ENCODE data around the gene SH3BP5. TPM values are rescaled to one million over a fixed set of nuclear protein-coding genes. Genes with fewer than 3 reads are reported as not detected.

SH3BP5 gene
- total and polyA plus RNA-seq, 8 donors: 2.8 to 9.8 (median 6.2) TPM

DNA sequence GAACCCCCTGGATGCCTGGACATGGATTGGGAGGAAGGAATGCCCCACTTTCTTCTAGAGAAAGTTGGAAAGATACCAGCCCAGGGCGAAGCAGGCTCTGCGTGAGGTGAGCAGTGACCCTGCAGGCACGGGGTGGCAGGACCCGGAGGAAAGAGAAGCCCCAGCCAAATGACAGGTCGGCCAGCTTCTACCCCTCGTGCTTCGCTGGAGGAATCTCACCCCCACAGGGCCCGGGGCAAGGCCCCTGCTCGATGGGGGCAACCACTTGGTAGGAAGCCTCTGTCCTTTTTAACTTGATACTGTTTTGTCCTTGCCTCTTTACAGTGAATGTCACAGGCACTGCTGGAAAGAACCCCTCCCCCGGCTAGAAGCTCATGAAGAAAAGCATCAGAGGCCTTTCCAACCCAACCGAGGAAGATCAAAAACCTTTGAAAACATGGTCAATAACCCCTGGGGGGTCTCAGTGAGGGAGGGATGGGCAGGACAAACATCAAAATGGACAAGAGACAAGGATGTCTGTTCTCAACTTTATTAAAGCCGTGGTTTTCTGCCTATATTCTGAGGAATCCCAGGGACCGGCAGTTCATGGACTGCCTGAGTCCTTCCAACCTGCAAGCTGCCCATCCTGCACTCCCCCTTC, 54.4 kb downstream of the SH3BP5 start:
- Histone ChIP-seq H3K27me3 (no peaks in the 10 kb centered on the region), H3K4me3 (no peak overlapping the region), H3K27ac (no peak overlapping the region), H3K4me1 (no peaks in the 10 kb centered on the region), H3K9me3 (no peaks in the 10 kb centered on the region), H3K36me3 (no peaks in the 10 kb centered on the region)
- ATAC-seq (no peak), FAIRE-seq (no peak), DNase-seq (no peak)
- intact Hi-C loops (cut with DNase I): no loop called here
- TF ChIP-seq, protein P1, sequence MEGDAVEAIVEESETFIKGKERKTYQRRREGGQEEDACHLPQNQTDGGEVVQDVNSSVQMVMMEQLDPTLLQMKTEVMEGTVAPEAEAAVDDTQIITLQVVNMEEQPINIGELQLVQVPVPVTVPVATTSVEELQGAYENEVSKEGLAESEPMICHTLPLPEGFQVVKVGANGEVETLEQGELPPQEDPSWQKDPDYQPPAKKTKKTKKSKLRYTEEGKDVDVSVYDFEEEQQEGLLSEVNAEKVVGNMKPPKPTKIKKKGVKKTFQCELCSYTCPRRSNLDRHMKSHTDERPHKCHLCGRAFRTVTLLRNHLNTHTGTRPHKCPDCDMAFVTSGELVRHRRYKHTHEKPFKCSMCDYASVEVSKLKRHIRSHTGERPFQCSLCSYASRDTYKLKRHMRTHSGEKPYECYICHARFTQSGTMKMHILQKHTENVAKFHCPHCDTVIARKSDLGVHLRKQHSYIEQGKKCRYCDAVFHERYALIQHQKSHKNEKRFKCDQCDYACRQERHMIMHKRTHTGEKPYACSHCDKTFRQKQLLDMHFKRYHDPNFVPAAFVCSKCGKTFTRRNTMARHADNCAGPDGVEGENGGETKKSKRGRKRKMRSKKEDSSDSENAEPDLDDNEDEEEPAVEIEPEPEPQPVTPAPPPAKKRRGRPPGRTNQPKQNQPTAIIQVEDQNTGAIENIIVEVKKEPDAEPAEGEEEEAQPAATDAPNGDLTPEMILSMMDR (IDR thresholded peaks at IDR 0.05): no peak
- 74 to 75% methylated on average over 13 of the region's 13 CpGs for WGBS, 2 donors

DNA sequence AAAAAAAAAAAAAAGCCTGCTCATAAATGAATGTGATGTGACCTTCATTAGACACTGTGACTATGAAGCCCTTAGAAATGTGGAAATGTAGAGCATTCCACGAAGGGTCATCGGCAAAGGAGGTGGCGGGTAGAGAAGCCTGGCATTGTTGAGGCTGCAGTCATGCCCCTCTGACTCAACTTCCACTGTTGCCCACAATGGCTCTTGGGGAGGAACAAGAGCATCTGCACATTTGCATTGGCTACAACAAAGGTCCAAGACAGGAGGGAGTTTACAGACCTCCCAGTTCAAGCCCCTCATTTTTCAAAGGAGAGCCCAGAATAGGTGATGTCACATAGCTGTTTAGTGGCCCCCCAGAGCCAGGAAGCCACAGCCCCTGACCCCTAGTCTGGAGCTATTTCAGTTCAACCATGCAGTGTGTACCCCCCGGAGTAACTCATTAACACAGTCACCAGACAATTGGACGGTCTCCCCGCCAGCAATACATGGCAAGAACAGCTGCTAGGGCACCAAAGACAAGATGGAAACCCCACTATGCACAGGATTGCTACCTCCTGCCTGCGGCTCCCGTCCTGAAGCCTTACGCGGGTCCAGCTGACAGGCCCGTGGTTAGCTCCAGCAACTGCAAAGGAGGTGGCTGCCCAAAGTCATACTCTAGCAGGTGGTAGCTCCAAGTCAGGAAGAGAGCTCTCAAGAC, 56.2 kb downstream of the SH3BP5 start:
- Histone ChIP-seq H3K4me1 (no peaks in the 10 kb centered on the region), H3K27ac (no peak overlapping the region), H3K36me3 (no peaks in the 10 kb centered on the region), H3K27me3 (no peaks in the 10 kb centered on the region), H3K9me3 (no peaks in the 10 kb centered on the region), H3K4me3 (no peak overlapping the region)
- ATAC-seq (no peak), DNase-seq (no peak), FAIRE-seq (no peak)
- WGBS, 2 donors: 85 to 91% methylated on average over 11 of the region's 11 CpGs
- intact Hi-C loops (cut with DNase I): no loop called here
- TF ChIP-seq, protein P1 (IDR thresholded peaks at IDR 0.05): no peak

DNA sequence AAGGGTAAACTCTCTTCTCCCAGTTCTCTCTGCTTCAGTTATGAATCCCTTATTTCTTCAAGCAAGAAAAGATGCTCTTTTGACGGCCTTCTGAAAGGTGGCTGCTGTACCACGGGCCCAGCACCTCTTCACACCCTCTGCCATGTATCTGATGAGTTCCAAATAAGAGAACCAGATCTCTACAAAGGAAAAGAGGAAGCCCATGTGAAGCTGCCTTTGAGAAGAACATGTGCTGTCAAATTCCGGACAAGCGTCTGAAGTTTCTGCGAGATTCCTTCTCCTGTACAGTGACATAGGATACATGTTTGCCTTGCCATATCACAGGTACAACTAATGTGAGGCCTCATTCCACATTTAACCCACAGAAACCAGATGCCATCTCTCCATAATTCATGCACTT, 59.2 kb downstream of the SH3BP5 start:
- DNase-seq (no peak), ATAC-seq (peak in 1 of 4 donors; percentile 6), FAIRE-seq (no peak)
- Histone ChIP-seq H3K27ac (no peak overlapping the region), H3K4me1 (peaks cover 0 to 2% (median 0%) of the 10 kb centered on the region in 3 donors), H3K27me3 (no peaks in the 10 kb centered on the region), H3K9me3 (no peaks in the 10 kb centered on the region), H3K4me3 (no peak overlapping the region), H3K36me3 (no peaks in the 10 kb centered on the region)
- intact Hi-C loops (cut with DNase I): no loop called here
- WGBS, 2 donors: 84% methylated on average over 5 of the region's 5 CpGs
- TF ChIP-seq, protein P1 (IDR thresholded peaks at IDR 0.05): no peak

DNA sequence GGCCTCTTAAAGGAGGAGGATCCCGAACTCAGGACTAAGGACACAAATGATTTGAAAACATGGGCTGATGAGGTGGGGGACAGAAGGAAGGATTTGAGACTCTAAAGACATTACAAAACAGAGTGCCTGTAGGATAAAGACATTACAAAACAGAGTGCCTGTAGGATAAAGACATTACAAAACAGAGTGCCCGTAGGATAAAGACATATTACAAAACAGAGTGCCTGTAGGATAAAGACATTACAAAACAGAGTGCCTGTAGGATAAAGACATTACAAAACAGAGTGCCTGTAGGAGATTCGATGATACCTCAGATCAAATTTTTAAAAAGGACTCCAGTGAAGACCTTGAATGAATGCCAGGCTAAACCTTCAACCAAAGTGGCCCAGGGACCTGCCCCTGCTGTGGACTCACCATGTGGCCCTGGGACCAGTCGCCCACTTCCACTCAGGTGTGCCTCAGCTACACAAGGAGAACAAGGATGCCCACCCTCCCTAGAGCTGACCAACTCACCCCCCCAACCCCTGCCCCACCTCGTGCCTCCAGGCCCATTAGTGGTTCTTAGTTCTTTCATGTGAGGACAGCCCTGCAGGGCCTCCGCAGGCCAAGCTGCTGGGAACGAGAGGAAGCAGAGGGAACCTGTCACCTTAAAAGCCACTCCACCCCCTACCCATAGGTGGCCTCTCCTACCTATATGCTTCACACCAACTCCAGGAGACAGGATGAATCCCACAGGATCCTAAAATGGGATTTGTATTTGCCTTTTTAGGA, 59.8 kb downstream of the SH3BP5 start:
- FAIRE-seq (no peak), ATAC-seq (no peak), DNase-seq (no peak)
- H3K36me3 ChIP-seq: no peaks in the 10 kb centered on the region
- no peaks in the 10 kb centered on the region for H3K27me3 ChIP-seq
- TF ChIP-seq, protein P1 (IDR thresholded peaks at IDR 0.05): no peak
- H3K4me3 ChIP-seq: no peak overlapping the region
- H3K4me1 ChIP-seq: peaks cover 0 to 4% (median 0%) of the 10 kb centered on the region in 3 donors
- intact Hi-C loops (cut with DNase I): no loop called here
- no peak overlapping the region for H3K27ac ChIP-seq
- WGBS, 2 donors: 67 to 72% methylated on average over 7 of the region's 7 CpGs
- H3K9me3 ChIP-seq: no peaks in the 10 kb centered on the region

Data from pancreas (tissue), 10 donors.